RWPE2 (cell line): ENCODE data around the gene MYH15.

ENCODE experiments used
- ATAC-seq: fragments of 200-7000 bp; cut with Tn5 transposase; 3 replicates; pipeline ENCODE4 v1.9.1; 2021; ENCODE audit warnings: low read depth
- DNase-seq: peaks from one replicate; pipeline ENCODE4 v3.0.0-alpha.2; 2020; ENCODE audit warnings: low spot score
- H3K27ac ChIP-seq: fragments of 450-650 bp; 2 replicates; pipeline ENCODE4 v1.5.1; 2017; ENCODE audit warnings: mild to moderate bottlenecking; ENCODE audit not compliant: poor library complexity, severe bottlenecking
- H3K27me3 ChIP-seq: fragments of 250-450 bp; sonication (Bioruptor Pico); 2 replicates; pipeline ENCODE4 v1.5.1; 2021; ENCODE audit warnings: mild to moderate bottlenecking, moderate library complexity; ENCODE audit not compliant: insufficient read depth, poor library complexity, severe bottlenecking
- H3K36me3 ChIP-seq: fragments of 250-450 bp; sonication (Bioruptor Pico); 2 replicates; pipeline ENCODE4 v1.5.1; 2020; ENCODE audit warnings: low read depth, mild to moderate bottlenecking, moderate library complexity
- H3K4me1 ChIP-seq: fragments of 250-450 bp; sonication (Bioruptor Pico); 2 replicates; pipeline ENCODE4 v1.5.1; 2021; ENCODE audit warnings: mild to moderate bottlenecking, moderate library complexity; ENCODE audit not compliant: insufficient read depth, poor library complexity, severe bottlenecking
- H3K4me3 ChIP-seq: fragments of 250-450 bp; sonication (Bioruptor Pico); 2 replicates; pipeline ENCODE4 v1.5.1; 2021; ENCODE audit warnings: mild to moderate bottlenecking, moderate library complexity; ENCODE audit not compliant: severe bottlenecking
- H3K9me3 ChIP-seq: fragments of 250-450 bp; sonication (Bioruptor Pico); 2 replicates; pipeline ENCODE4 v1.5.1; 2021; ENCODE audit warnings: mild to moderate bottlenecking, moderate library complexity; ENCODE audit not compliant: severe bottlenecking
- TF ChIP-seq, protein P1 (sequence below): fragments of 450-650 bp; IDR thresholded peaks from one replicate; pipeline ENCODE4 v1.5.1; 2017; ENCODE audit warnings: mild to moderate bottlenecking, moderate library complexity; ENCODE audit not compliant: poor library complexity, severe bottlenecking

Gene MYH15

DNA sequence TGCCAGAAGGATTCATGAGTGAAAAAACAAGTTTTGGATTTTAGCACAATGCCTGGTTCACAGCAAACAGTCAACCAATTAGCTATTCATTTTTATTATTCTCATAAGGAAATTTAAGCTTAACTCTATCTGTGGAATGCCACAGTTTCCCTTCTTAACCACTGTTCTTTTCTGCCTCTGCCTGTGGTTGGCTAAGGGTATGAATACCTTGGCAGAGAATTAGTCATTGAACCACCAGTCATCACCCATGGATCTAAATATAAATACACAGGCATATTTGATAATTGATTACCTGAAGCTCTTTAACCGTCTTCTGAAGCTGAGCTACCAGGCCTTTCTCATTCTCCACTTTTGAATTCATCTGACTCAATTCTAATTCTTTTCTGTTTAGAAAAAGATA lies 79.9 kb downstream of the MYH15 start:
- Histone ChIP-seq H3K4me3 (no peak overlapping the region), H3K4me1 (no peaks in the 10 kb centered on the region), H3K9me3 (no peaks in the 10 kb centered on the region), H3K36me3 (no peaks in the 10 kb centered on the region), H3K27ac (no peak overlapping the region), H3K27me3 (no peaks in the 10 kb centered on the region)
- TF ChIP-seq, protein P1, sequence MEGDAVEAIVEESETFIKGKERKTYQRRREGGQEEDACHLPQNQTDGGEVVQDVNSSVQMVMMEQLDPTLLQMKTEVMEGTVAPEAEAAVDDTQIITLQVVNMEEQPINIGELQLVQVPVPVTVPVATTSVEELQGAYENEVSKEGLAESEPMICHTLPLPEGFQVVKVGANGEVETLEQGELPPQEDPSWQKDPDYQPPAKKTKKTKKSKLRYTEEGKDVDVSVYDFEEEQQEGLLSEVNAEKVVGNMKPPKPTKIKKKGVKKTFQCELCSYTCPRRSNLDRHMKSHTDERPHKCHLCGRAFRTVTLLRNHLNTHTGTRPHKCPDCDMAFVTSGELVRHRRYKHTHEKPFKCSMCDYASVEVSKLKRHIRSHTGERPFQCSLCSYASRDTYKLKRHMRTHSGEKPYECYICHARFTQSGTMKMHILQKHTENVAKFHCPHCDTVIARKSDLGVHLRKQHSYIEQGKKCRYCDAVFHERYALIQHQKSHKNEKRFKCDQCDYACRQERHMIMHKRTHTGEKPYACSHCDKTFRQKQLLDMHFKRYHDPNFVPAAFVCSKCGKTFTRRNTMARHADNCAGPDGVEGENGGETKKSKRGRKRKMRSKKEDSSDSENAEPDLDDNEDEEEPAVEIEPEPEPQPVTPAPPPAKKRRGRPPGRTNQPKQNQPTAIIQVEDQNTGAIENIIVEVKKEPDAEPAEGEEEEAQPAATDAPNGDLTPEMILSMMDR, result no peak
- DNase-seq (no peak), ATAC-seq (no peak)

DNA sequence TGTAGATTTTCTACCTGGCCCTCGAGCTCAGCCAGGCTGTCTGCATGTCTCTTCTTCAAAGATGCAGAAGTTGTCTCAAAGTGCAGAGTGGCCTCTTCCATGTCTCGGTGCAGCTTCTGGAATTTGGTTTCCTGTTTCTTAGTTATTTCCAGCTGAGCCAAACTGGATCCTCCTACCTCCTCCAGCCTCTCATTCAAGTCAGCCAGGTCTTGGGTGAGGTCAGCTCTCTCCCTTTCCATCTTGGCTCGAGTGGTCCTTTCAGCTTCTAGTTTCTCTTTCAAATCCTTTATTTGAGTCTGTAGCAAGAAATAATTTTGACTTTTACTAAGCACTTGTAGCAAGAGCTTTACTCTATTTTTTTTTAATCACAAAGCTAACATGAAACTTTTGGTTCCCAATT lies 81.8 kb downstream of the MYH15 start:
- Histone ChIP-seq H3K4me1 (no peaks in the 10 kb centered on the region), H3K27me3 (no peaks in the 10 kb centered on the region), H3K4me3 (no peak overlapping the region), H3K9me3 (no peaks in the 10 kb centered on the region), H3K36me3 (no peaks in the 10 kb centered on the region), H3K27ac (no peak overlapping the region)
- DNase-seq (no peak), ATAC-seq (no peak)
- TF ChIP-seq, protein P1, result no peak

DNA sequence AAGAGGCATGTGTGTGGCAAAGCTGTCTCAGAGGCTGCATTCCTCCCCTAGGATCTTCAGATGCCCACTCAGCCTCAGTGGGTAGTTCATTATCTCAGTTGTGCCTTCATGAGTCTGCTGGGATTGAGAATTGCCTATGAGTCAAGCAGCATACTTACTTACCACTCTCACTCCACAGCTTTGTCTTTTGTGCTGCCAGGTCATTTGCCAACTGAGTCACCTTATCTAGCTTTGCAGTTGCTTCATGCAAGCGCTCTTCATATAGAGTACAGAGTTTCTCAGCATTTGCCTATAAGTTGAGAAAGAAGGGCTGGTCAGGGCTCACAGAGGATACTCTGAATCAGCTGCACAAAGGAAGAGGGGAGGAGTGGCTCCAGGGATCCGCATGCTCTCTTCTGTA lies 89.5 kb downstream of the MYH15 start:
- TF ChIP-seq, protein P1, result no peak
- H3K36me3 ChIP-seq, result no peaks in the 10 kb centered on the region
- peaks cover 4% of the 10 kb centered on the region for H3K4me1 ChIP-seq
- ATAC-seq, result peak; percentile 98
- H3K9me3 ChIP-seq, result no peaks in the 10 kb centered on the region
- H3K27ac ChIP-seq, result no peak overlapping the region
- no peaks in the 10 kb centered on the region for H3K27me3 ChIP-seq
- DNase-seq, result no peak
- no peak overlapping the region for H3K4me3 ChIP-seq

DNA sequence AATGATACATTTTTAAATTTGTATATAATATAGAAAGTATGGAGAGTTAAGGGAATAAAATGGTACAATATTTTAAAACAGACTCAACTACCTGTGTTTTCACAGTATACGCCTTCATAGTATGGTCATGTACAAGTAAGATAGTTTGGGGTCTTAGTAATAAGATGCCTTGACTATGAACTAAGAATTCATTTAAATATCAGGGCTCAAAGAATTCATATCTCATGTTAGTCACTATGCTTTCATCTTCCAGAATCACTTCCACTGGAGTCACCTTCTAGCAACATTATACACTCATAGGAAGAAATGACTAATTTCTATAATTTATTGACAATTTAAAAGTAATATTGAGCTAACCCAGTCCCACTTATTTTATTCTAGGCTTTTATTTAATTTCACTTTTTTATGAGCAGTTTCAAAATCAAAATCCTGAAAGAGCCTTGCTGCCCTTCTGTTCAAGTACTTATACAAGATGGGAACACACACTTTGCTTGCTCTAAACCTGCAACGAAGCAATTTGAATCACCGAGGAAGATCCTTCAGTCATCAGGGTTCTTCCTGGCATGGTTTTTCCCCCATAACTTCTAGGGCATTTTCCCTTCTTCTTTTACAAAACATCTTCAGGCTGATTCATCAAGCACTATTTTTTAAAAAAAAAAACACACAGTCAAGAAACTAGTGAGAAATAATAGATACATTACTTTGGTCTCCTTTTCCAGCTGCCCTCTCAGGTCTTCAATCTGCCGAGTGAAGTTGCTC lies 94.1 kb downstream of the MYH15 start:
- ATAC-seq (no peak), DNase-seq (no peak)
- peaks cover 11% of the 10 kb centered on the region for H3K4me1 ChIP-seq
- H3K36me3 ChIP-seq, result no peaks in the 10 kb centered on the region
- H3K9me3 ChIP-seq, result no peaks in the 10 kb centered on the region
- TF ChIP-seq, protein P1, result no peak
- H3K27ac ChIP-seq, result no peak overlapping the region
- no peak overlapping the region for H3K4me3 ChIP-seq
- no peaks in the 10 kb centered on the region for H3K27me3 ChIP-seq

DNA sequence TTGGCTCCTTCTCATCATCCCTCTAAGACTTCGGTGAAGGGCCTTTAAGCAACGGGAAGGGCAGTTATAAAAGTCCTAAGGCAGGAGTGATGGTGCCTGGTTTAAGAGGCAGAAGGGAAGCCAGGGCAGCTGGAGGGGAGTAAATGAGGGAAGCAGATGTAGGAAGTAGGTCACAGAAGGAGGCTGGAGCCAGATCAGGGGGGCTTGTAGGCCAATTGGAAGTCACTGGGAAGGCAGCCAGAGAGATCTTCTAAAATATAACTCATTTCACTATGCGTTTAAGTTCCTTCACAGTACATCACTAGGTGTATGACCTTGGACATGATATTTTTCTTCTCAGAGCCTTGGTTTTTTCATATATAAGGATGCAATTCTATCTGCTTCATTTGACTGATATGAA lies 94.7 kb downstream of the MYH15 start:
- DNase-seq (no peak), ATAC-seq (no peak)
- Histone ChIP-seq H3K4me3 (no peak overlapping the region), H3K27ac (no peak overlapping the region), H3K4me1 (peaks cover 10% of the 10 kb centered on the region), H3K36me3 (no peaks in the 10 kb centered on the region), H3K27me3 (no peaks in the 10 kb centered on the region), H3K9me3 (no peaks in the 10 kb centered on the region)
- TF ChIP-seq, protein P1, result no peak
